Measurements from ENCODE around the gene AP1S1.

Gene AP1S1

DNA sequence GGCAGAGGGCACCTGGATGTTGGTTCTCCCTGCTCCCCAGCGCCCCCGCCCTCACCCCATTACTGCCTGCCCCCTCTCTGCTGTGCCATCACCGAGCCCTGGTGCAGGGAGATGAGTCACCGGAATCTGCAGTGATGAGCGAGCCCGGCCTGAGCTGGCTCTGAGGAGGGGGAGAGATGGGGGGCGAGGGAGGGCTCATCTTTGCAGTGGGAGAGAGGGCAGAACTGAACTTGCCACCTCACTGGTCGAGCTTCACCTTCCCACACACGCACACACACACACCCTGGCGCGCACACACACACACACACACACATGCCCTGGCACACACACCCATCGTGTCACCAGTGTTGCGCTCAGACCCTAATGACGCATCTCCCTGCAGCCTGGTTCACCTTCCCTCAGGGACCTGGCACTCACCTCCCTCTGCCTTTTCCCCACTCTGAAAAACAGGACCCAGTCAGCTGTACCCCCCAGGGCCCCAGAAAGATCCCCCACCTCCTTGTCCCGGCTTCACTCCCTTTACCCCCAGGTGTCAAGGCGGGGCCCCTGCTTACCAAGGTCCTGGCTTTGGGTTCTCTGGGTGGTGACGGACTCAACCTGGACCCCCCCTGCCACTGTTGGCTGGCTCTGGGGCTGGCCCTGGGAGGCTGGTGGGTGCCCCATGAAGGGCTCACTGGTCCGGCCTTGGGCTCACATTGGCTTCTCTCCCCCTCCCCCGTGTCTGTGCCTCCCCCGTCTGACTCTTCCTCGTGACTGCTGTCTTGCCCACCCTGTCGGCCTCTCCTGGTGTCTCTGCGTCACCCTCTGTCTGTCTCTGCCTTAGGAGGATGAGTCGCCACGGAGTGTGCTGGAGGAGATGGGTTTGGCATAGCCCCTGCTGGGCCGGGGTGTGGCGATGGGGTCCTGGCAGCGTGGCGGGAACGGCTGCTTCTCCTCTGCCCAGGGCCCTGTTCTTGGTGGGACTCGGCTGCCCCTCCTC is 5.7 kb downstream of the AP1S1 start:
- DNase-seq (ENCODE audit: low read depth), result no peak

DNA sequence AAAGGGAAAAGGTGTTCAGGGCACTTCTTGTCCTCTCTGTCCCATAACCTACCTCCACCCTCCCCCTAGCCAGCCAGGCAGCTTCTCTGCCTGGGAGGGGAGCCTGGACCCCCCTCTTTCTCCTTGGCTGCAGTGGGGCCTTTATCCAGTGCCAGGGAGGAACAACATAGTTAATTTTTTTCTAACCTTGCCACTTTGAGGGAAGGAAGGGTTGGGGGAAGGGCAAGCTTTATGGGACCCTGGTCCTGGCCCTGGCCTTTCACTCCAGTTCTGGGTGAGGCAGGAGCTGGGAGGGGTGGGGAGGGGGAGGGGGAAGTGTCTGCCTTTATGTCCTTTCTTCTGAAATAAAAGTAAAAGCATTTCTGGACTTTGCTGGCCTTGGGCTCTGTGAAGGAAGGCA is 6.6 kb downstream of the AP1S1 start:
- DNase-seq (ENCODE audit: low read depth), result no peak

GRCh38 chr7:101161692-101162471 is 7.6 kb downstream of the AP1S1 start:
- DNase-seq (ENCODE audit: low read depth), result no peak

GRCh38 chr7:101162551-101163278 is 8.4 kb downstream of the AP1S1 start:
- DNase-seq (ENCODE audit: low read depth), result no peak

DNA sequence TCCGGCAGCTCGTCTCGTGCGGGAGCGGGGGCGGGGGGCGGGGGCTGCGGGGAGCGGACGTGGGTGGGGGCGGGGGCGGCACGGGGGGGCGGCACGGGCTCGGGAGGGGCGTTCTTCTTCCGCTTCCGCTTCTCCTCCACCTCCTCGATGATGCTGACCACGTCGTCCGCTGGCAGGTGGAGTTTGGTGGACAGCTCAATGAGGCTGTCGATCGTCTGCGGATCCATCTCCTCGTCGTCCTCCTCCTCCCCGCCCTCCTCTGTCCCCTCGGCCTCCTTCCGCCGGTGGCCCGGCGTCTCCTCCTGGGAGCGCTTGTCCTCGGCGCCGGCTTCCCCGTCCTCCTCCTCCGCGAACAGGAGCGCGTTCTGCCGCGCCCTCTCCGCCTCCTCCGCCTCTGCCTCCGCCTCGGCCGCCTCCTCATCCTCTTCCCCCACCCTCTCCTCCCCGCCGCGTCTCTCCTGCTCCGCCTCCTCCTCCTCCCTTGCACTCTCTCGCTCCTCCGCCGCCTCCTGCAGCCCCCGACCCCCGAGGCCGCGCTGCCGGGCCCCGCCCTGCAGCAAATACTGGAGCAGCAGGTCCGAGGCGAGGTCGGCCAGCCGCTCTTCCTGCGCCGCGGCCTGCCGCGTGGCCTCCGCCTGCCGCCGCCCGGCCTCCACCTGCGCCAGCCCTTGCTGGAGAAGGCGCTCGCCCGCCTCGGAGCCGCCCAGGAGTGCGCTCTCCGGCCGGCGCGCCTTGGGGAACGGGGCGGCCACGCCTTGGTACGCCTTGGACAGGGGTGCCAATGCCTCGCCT is 9.2 kb downstream of the AP1S1 start:
- no peak for DNase-seq (ENCODE audit: low read depth)

- DNase-seq (ENCODE audit: low read depth), result no peak
Measured at GRCh38 chr7:101164071-101164840, 10.0 kb downstream of the AP1S1 start.

DNA sequence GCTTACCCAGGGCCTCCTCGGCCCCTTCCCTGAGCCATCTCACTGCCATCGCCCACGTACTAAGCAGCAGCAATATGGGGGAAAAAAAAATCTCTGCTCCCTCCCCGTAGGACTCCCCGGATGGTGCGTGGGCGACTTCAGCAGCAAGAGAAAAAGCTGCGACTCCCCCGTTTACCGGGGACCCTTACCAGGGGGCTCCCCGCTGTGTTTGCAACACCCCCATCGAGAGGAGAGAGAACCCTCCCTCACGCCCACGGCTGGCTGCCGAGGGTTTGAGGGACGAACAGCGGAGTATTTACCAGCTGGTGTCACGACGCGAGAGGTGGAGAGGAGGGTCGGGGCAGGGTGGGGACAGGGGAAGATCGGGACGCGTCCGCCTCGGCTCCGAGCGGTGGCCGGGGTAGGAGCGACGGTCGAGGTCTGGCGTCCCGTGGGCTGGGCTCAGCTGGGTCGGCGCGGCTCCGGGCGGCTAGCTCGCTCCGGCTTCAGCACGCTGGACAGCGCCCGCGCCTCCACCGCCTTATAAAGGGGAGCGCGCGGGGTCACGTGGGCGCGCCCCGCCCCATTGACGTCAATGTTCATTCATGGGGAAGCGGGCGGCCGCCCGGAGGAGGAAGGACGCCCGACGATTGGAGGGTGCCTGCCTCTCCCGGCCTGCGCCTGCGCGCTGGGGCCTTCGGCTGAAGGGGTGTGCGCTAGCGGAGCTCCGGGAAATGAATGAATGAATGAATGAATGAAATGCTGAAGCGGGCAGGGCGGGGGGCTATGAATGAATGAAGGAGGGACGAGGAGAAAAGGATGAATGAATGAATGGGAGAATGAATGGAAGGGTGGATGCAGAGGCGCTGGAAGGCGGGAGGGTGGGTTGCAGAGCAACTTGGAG is 11.0 kb downstream of the AP1S1 start, which contains the start of gene VGF:
Gene VGF, minus strand, starts transcription at position 495 of the 883 bp plus-strand sequence. CDS start 726 bp downstream, outside the sequence.
- DNase-seq (ENCODE audit: low read depth), result peak; percentile 87

- no peak for DNase-seq (ENCODE audit: low read depth)
Measured at GRCh38 chr7:101165958-101166647, 11.8 kb downstream of the AP1S1 start.

DNA sequence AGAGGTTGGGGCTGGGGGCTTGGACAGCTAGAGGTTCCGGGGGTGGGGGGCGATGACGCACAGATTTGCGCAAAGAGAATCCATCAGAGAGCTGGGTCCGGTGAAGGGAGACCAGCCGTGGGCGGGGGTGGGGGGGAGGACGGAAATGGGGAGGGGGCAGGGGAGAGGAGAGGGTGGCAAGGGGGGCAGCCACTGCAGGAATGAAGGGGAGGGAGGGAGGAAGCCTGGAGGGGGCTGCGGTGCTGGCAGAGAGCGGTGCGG is 12.3 kb downstream of the AP1S1 start:
- DNase-seq (ENCODE audit: low read depth), result no peak

- no peak for DNase-seq (ENCODE audit: low read depth)
Measured at GRCh38 chr7:101166909-101167644, 12.8 kb downstream of the AP1S1 start.

GRCh38 chr7:101167645-101168411 is 13.6 kb downstream of the AP1S1 start:
- DNase-seq (ENCODE audit: low read depth), result no peak

GRCh38 chr7:101168412-101169049 is 14.3 kb downstream of the AP1S1 start:
- no peak for DNase-seq (ENCODE audit: low read depth)

DNA sequence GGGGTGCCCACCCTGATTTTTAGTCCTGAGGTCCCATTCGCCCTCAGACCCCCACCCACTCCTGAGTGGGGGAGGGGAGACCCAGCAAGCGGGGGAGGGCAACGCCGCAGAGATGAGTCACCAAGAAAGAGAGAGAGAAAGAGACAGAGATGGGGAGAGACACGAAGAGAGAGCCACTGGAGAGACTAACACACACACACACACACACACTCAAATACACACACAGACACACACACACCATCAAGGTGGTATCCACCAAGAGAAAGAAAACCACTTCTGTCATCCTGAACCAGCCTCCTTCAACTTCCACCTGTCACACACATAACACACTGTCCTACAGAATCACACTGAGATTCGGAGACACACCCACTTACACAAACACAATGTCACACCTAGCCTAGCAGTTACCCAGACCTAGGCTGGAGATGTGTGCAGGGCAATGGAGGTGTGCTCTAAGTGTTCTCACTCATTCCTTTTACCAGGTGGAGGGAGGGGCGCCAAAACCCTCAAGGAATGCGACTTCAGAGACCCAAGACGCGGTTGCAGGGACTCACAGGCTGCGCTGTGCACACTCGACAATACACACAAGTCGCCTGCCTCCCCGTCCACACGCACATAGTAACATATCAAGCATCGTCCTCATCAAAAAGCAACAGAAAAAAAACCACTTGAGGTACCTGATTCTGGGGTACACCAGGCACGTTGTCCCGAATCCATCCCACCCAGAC is 15.0 kb downstream of the AP1S1 start:
- DNase-seq (ENCODE audit: low read depth), result no peak

GRCh38 chr7:101169838-101170551 is 15.7 kb downstream of the AP1S1 start:
- peak; percentile 64 for DNase-seq (ENCODE audit: low read depth)

DNA sequence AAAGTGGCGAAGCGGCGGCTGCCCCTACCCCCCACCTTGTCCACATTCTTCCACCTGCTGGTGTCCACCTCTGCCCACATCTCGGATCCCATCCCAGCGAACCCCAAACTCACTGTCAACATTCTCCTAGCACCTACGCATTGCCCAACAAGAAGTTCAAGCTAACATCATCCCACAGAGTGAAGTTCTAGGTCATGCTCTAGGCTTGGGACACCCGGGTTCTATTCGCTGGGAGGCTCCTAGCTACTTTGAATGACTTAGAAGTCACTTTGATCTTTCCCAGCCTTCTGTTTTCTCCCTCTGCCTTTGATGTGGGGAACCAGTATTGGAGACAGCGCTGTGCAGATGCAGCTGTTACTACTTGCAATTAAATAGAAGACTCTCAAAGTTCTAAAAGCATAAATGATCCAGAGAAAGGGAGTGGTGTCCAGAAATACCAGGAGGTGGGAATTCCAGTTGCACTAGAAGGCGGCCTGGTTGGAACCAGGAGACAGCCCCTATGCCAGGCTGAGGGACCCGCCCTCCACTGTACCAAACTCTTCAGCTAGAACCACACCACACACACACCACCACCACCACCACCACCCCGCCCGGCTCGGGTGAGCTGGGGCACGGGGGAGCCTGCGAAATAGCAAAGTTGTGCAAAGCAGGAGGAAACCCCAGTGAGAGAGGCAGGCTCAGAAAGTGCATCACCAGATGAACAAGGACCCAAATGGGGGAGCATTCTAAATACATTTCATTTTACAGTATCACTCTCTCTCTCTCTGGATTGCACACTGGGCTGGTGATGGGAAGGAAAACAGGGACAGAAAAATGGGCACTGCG is 16.6 kb downstream of the AP1S1 start:
- DNase-seq (ENCODE audit: low read depth), result no peak
